Ishikawa (cell line): ENCODE results near the gene ARHGEF4.

Experiments
- CEBPB ChIP-seq: IDR thresholded peaks from 2 replicates; pipeline ENCODE4 v1.6.1; 2012
- CREB1 ChIP-seq: IDR thresholded peaks from 2 replicates; pipeline ENCODE4 v1.6.1; 2012; ENCODE audit warnings: low read depth
- EGR1 ChIP-seq: IDR thresholded peaks from 2 replicates; pipeline ENCODE4 v1.6.1; 2012
- EP300 ChIP-seq: IDR thresholded peaks from 2 replicates; pipeline ENCODE4 v1.6.1; 2012; ENCODE audit warnings: borderline replicate concordance
- FOXM1 ChIP-seq: IDR thresholded peaks from 2 replicates; pipeline ENCODE4 v1.6.1; 2012; ENCODE audit warnings: low read depth, borderline replicate concordance
- NFIC ChIP-seq: IDR thresholded peaks from 2 replicates; pipeline ENCODE4 v1.6.1; 2012
- RAD21 ChIP-seq: IDR thresholded peaks from 2 replicates; pipeline ENCODE4 v1.6.1; 2012; ENCODE audit warnings: low read depth
- TAF1 ChIP-seq: IDR thresholded peaks from 2 replicates; pipeline ENCODE4 v1.6.1; 2012; ENCODE audit warnings: low read depth, mild to moderate bottlenecking
- TCF12 ChIP-seq: IDR thresholded peaks from 2 replicates; pipeline ENCODE4 v1.6.1; 2012; ENCODE audit warnings: low read depth
- TEAD4 ChIP-seq: IDR thresholded peaks from 2 replicates; pipeline ENCODE4 v1.6.1; 2012
- USF1 ChIP-seq: IDR thresholded peaks from 2 replicates; pipeline ENCODE4 v1.6.1; 2012
- YY1 ChIP-seq: IDR thresholded peaks from 2 replicates; pipeline ENCODE4 v1.6.1; 2012; ENCODE audit warnings: low read depth
- ZBTB7A ChIP-seq: IDR thresholded peaks from 2 replicates; pipeline ENCODE4 v1.6.1; 2012; ENCODE audit warnings: low read depth
- TF ChIP-seq, protein P1 (sequence below): IDR thresholded peaks from 2 replicates; pipeline ENCODE4 v1.6.1; 2012
- TF ChIP-seq, protein P2 (sequence below): IDR thresholded peaks from 2 replicates; pipeline ENCODE4 v1.6.1; 2012; ENCODE audit warnings: low read depth, mild to moderate bottlenecking

The ARHGEF4 gene

GRCh38 chr2:131092458-131093005, 255.8 kb downstream of the ARHGEF4 start:
- TF ChIP-seq NFIC (no peak), TEAD4 (0 out of 2 replicates have a peak, but pooled peaks have one; percentile 24)
- TF ChIP-seq, protein P1, sequence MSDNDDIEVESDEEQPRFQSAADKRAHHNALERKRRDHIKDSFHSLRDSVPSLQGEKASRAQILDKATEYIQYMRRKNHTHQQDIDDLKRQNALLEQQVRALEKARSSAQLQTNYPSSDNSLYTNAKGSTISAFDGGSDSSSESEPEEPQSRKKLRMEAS = 0 out of 2 replicates have a peak, but pooled peaks have one; percentile 20

DNA sequence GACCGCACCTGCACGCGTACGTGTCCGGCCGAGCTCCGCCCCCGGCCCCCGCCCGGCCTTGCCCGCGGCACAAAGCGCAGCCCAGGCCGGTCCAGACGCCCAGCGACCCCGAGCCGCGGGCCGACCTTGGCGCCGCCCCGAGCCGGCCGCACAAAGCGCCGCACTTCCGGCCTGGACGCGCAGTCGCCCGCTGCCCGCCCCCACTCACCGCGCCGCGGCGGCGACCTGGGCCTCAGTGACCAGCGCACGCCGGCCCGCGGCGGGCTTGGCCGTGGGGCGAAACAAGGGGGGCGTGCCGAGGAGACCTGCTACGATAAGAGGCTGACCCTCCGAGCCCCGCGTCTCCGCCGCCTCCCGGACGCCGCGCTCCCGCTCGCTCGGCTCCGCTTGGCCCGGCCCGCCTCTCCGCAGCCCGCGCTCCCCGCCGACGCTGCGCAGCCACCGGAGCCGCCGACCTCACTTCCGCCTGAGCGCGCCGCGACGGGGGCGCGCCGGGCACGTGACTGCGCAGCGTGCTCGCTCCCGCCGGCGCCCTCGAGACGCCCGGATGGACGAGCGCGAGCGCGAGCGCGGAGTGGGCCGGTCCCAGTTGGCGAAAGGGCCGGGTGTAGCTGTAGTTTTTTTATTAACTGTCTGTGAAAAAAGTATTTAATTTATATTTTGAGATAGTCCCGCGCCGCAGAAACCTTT, 256.4 kb downstream of the ARHGEF4 start, which contains the start of gene FAM168B:
TSS of gene FAM168B (minus strand) at position 455 of the 690 bp plus-strand sequence. CDS start 10,814 bp downstream, outside the sequence.
- no peak for TF ChIP-seq FOXM1
- TF ChIP-seq TCF12 = no peak
- TF ChIP-seq, protein P2, sequence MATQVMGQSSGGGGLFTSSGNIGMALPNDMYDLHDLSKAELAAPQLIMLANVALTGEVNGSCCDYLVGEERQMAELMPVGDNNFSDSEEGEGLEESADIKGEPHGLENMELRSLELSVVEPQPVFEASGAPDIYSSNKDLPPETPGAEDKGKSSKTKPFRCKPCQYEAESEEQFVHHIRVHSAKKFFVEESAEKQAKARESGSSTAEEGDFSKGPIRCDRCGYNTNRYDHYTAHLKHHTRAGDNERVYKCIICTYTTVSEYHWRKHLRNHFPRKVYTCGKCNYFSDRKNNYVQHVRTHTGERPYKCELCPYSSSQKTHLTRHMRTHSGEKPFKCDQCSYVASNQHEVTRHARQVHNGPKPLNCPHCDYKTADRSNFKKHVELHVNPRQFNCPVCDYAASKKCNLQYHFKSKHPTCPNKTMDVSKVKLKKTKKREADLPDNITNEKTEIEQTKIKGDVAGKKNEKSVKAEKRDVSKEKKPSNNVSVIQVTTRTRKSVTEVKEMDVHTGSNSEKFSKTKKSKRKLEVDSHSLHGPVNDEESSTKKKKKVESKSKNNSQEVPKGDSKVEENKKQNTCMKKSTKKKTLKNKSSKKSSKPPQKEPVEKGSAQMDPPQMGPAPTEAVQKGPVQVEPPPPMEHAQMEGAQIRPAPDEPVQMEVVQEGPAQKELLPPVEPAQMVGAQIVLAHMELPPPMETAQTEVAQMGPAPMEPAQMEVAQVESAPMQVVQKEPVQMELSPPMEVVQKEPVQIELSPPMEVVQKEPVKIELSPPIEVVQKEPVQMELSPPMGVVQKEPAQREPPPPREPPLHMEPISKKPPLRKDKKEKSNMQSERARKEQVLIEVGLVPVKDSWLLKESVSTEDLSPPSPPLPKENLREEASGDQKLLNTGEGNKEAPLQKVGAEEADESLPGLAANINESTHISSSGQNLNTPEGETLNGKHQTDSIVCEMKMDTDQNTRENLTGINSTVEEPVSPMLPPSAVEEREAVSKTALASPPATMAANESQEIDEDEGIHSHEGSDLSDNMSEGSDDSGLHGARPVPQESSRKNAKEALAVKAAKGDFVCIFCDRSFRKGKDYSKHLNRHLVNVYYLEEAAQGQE = no peak
- 0 out of 2 replicates have a peak, but pooled peaks have one; percentile 3 for TF ChIP-seq NFIC
- TF ChIP-seq EP300 = no peak
- TF ChIP-seq RAD21 = no peak
- TF ChIP-seq ZBTB7A = no peak
- TF ChIP-seq CREB1 = no peak
- peak; percentile 96 for TF ChIP-seq USF1
- no peak for TF ChIP-seq CEBPB
- peak; percentile 71; the same call in 1 of the 2 replicates for TF ChIP-seq TAF1
- TF ChIP-seq YY1 = no peak
- no peak for TF ChIP-seq TEAD4
- TF ChIP-seq EGR1 = peak; percentile 14; the same call in 1 of the 2 replicates
- TF ChIP-seq, protein P1 = peak; percentile 32; the same call in 1 of the 2 replicates

- TF ChIP-seq NFIC (no peak), EP300 (no peak), ZBTB7A (no peak), TEAD4 (0 out of 2 replicates have a peak, but pooled peaks have one; percentile 9), TAF1 (peak; percentile 49), EGR1 (peak; percentile 63; the same call in 1 of the 2 replicates)
- TF ChIP-seq, protein P1 = no peak
Measured at GRCh38 chr2:131093696-131094462, 257.2 kb downstream of the ARHGEF4 start.

GRCh38 chr2:131094463-131095281, 258.0 kb downstream of the ARHGEF4 start:
- TF ChIP-seq NFIC (peak; percentile 61; the same call in 1 of the 2 replicates), ZBTB7A (no peak)
